ENCODE results near the gene CDHR1. TPM values are rescaled to one million over a fixed set of nuclear protein-coding genes. Genes with fewer than 3 reads are reported as not detected.

Gene CDHR1
- total RNA-seq, 1 donor from 2014 or later: 19.8 TPM

DNA sequence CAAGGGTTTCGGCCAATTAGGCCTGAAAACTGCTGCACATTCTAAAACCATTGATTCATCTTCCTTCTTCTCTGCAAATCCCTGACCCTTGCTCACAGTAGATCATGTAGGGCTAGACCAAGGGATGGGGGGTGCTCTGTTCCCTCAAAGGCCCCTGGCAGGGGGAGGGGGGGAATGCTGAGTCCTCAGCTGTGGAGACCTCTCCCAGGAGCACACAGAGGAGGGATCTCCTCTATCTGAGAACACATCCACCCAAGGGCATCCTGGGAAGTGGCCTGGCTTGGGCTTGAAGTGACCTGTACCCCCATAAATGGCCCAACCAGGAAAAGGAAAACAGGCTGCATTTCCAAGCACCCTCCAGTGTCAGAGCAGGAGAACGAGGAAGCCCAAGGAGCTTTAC, 1.0 kb upstream of the CDHR1 start:
- Mint-ChIP-seq H3K27ac (ENCODE audit: unreplicated experiment) (no peak overlapping the region), H3K4me1 (no peaks in the 10 kb centered on the region), H3K4me3 (no peak overlapping the region), H3K9me3 (no peaks in the 10 kb centered on the region), H3K27me3 (ENCODE audit: low read depth) (peaks cover 19% of the 10 kb centered on the region), H3K36me3 (ENCODE audit: low read depth) (no peaks in the 10 kb centered on the region)
- no peak for DNase-seq (ENCODE audit: low read depth, low spot score)
- TF ChIP-seq, protein P1, sequence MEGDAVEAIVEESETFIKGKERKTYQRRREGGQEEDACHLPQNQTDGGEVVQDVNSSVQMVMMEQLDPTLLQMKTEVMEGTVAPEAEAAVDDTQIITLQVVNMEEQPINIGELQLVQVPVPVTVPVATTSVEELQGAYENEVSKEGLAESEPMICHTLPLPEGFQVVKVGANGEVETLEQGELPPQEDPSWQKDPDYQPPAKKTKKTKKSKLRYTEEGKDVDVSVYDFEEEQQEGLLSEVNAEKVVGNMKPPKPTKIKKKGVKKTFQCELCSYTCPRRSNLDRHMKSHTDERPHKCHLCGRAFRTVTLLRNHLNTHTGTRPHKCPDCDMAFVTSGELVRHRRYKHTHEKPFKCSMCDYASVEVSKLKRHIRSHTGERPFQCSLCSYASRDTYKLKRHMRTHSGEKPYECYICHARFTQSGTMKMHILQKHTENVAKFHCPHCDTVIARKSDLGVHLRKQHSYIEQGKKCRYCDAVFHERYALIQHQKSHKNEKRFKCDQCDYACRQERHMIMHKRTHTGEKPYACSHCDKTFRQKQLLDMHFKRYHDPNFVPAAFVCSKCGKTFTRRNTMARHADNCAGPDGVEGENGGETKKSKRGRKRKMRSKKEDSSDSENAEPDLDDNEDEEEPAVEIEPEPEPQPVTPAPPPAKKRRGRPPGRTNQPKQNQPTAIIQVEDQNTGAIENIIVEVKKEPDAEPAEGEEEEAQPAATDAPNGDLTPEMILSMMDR (conservative IDR thresholded peaks at IDR 0.05): no peak

DNA sequence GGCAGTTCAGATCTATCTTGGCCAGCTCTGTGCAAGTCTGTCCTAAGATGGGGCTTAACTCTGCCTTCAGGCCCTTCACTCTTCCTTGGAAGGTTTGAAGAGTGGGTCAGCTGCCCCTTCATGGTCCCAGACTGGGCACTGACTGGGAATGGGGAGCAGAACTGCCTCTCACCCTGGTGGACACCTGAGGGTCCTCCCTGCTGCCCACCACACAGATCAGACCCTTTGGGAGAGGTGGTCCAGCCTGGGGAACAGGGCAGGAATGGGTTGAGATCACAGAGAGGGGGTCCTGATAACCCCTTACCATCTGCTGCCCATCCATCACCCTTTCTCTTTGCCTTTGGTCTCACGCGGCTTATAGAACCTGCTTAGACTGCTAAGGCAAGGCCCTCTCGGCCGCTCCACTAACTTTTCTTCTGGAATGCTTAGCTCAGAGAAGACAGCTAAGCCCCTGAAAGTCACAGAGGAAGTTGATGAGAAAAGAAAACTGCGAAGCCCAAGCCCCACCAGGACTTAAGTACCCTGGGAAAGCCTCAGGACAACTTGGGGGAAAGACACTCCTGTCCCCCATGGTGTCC, 402 bp upstream of the CDHR1 start:
- Mint-ChIP-seq H3K27ac (ENCODE audit: unreplicated experiment) (no peak overlapping the region), H3K9me3 (no peaks in the 10 kb centered on the region), H3K27me3 (ENCODE audit: low read depth) (peaks cover 19% of the 10 kb centered on the region), H3K36me3 (ENCODE audit: low read depth) (no peaks in the 10 kb centered on the region), H3K4me1 (no peaks in the 10 kb centered on the region), H3K4me3 (peak overlapping the region; percentile 77)
- no peak for DNase-seq (ENCODE audit: low read depth, low spot score)
- TF ChIP-seq, protein P1 (conservative IDR thresholded peaks at IDR 0.05): no peak

- Mint-ChIP-seq H3K9me3 (no peaks in the 10 kb centered on the region), H3K4me3 (peak overlapping the region; percentile 81), H3K27me3 (ENCODE audit: low read depth) (peaks cover 19% of the 10 kb centered on the region), H3K27ac (ENCODE audit: unreplicated experiment) (no peak overlapping the region), H3K36me3 (ENCODE audit: low read depth) (no peaks in the 10 kb centered on the region), H3K4me1 (no peaks in the 10 kb centered on the region)
- TF ChIP-seq, protein P1 (conservative IDR thresholded peaks at IDR 0.05): no peak
- DNase-seq (ENCODE audit: low read depth, low spot score): no peak
These were observed 900 bp downstream of the CDHR1 start for GRCh38 chr10:84195044-84195830.

GRCh38 chr10:84196083-84196482, 1.7 kb downstream of the CDHR1 start:
- no peak overlapping the region for H3K4me3 Mint-ChIP-seq
- DNase-seq (ENCODE audit: low read depth, low spot score): no peak
- TF ChIP-seq, protein P1 (conservative IDR thresholded peaks at IDR 0.05): no peak
- no peaks in the 10 kb centered on the region for H3K36me3 Mint-ChIP-seq (ENCODE audit: low read depth)
- no peak overlapping the region for H3K27ac Mint-ChIP-seq (ENCODE audit: unreplicated experiment)
- no peaks in the 10 kb centered on the region for H3K9me3 Mint-ChIP-seq
- H3K4me1 Mint-ChIP-seq: no peaks in the 10 kb centered on the region
- peaks cover 19% of the 10 kb centered on the region for H3K27me3 Mint-ChIP-seq (ENCODE audit: low read depth)

- Mint-ChIP-seq H3K27ac (ENCODE audit: unreplicated experiment) (no peak overlapping the region), H3K36me3 (ENCODE audit: low read depth) (no peaks in the 10 kb centered on the region), H3K4me3 (no peak overlapping the region), H3K9me3 (no peaks in the 10 kb centered on the region), H3K4me1 (no peaks in the 10 kb centered on the region), H3K27me3 (ENCODE audit: low read depth) (peaks cover 17% of the 10 kb centered on the region)
- DNase-seq (ENCODE audit: low read depth, low spot score): no peak
- TF ChIP-seq, protein P1 (conservative IDR thresholded peaks at IDR 0.05): no peak
These were observed 2.6 kb downstream of the CDHR1 start for GRCh38 chr10:84196941-84197340.
